ENCODE data around the gene GATA1.

Gene GATA1

DNA sequence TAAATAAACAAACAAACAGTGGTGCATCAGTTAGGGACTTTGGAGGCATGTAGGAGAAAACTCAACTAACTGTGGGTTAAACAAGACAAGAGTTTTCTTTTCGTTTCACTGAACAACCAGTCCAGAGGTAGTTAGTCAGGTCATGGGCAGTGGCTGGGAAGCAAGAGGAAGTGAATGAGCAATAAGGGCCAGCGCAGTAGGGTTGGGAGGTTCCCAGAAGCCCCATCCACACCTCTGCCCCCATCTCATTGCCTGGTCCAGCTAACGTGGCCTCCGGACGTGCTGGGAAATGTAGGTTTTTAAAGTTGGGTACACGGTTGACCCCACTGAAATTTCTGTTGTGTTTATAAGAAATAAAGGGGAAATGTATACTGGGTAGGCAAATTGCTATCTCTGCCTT is 16.1 kb upstream of the GATA1 start:
- no peak overlapping the region for H3K27ac ChIP-seq
- no peak for TF ChIP-seq ZFX (IDR thresholded peaks at IDR 0.05; ENCODE audit: borderline replicate concordance)
- TF ChIP-seq, protein P1, sequence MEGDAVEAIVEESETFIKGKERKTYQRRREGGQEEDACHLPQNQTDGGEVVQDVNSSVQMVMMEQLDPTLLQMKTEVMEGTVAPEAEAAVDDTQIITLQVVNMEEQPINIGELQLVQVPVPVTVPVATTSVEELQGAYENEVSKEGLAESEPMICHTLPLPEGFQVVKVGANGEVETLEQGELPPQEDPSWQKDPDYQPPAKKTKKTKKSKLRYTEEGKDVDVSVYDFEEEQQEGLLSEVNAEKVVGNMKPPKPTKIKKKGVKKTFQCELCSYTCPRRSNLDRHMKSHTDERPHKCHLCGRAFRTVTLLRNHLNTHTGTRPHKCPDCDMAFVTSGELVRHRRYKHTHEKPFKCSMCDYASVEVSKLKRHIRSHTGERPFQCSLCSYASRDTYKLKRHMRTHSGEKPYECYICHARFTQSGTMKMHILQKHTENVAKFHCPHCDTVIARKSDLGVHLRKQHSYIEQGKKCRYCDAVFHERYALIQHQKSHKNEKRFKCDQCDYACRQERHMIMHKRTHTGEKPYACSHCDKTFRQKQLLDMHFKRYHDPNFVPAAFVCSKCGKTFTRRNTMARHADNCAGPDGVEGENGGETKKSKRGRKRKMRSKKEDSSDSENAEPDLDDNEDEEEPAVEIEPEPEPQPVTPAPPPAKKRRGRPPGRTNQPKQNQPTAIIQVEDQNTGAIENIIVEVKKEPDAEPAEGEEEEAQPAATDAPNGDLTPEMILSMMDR (IDR thresholded peaks at IDR 0.05), result no peak

DNA sequence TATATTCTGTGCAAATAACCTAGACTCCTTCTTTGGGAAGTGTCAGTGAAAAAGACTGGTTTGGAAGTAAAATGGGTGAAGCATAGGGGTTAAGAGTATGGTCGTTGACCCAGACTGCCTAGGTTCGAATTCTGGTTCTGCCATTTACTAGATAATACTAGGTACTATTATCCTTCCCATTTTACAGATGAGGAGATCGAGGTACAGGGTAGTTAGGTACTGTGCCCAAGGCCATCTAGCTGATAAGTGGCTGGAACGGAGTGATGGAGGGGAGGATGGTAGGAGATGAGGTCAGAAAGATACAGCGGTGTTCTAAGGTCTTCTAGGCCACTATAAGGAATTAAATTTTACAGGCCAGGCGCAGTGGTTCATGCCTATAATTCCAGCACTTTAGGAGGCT is 13.8 kb upstream of the GATA1 start:
- no peak overlapping the region for H3K27ac ChIP-seq
- TF ChIP-seq, protein P1 (IDR thresholded peaks at IDR 0.05), result no peak

DNA sequence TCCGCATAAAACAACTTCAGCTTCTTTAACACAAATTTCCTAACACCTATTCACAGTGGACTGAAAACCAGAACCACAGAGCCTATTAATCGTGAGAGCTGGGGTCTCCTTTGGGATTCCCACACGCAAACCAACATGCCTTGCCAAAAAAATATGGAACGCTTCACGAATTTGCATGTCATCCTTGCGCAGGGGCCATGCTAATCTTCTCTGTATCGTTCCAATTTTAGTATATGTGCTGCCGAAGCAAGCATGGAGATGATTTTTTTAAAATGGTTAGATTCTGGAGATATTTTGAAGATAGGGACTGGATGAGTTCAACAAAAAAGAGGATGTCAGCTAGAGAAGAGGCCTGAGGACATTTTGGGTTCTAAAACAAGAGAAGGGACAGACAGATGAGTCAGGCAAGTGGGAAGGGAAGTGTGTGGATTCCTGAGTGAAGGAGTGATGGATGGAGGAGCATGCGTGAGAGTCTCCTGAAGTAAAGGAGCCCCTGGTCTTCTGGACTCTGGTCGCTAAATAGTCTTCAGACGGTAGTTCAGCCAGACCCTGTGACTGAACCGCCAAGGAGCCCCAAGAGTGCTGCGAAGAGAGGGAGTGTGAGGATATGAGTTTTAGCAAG is 9.5 kb upstream of the GATA1 start:
- no peak overlapping the region for H3K27ac ChIP-seq
- no peak for TF ChIP-seq ZFX (IDR thresholded peaks at IDR 0.05; ENCODE audit: borderline replicate concordance)
- TF ChIP-seq, protein P1 (IDR thresholded peaks at IDR 0.05), result no peak

DNA sequence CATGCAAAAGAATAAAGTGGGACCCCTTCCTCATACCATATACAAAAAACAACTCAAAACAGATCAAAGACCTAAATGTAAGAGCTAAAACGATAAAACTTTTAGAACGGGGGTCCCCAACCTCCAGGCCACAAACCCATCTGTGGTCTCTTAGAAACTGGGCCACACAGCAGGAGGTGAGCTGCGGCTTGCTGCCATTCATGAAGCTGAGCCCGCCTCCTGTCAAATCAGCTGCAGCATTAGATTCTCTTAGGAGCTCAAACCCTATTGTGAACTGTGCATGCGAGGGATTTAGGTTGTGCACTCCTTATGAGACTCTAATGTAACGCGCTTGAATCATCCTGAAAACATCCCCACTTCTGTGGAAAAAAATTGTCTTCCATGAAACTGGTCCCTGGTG is 7.0 kb upstream of the GATA1 start:
- TF ChIP-seq, protein P1 (IDR thresholded peaks at IDR 0.05), result no peak
- no peak for TF ChIP-seq ZFX (IDR thresholded peaks at IDR 0.05; ENCODE audit: borderline replicate concordance)

DNA sequence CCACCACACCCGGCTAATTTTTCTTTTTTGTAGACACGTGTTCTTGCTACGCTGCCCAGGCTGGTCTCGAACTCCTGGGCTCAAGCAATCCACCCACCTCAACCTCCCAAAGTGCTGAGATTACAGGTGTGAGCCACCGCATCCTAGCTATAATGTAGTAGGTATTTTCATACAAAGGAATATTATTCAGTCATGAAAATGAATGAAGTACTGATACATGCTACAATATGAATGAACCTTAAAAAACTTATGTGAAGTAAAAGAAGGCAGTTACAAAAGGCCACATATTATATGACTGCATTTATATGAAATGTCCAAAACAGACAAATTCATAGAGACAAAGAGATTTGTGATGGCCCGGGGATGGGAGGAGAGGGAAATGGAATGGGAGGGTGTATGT is 4.7 kb upstream of the GATA1 start:
- no peak overlapping the region for H3K27ac ChIP-seq
- TF ChIP-seq, protein P1 (IDR thresholded peaks at IDR 0.05), result no peak
- no peak for TF ChIP-seq ZFX (IDR thresholded peaks at IDR 0.05; ENCODE audit: borderline replicate concordance)

More for the DNA sequence above, 7.0 kb upstream of the GATA1 start:
- H3K27ac ChIP-seq, result no peak overlapping the region

DNA sequence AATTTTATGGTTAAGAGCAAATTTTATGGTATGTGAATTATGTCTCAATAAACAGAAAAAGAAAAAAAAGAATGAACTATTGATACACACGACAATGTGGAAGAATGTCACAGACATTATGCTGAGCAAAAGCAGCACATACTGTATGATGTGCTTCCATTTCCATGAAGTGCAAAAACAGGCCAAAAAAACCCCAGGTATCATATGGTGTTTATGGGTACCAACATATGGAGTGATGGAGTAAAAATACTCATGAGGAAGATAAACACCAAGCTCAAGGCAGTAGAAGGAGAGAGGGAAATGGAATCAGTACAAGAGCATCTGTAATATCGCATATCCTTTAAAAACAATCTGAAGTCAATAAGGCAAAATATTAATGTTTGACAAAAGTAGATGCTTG is 4.2 kb upstream of the GATA1 start:
- TF ChIP-seq ZFX (IDR thresholded peaks at IDR 0.05; ENCODE audit: borderline replicate concordance), result no peak
- TF ChIP-seq, protein P1 (IDR thresholded peaks at IDR 0.05), result no peak
- H3K27ac ChIP-seq, result no peak overlapping the region

DNA sequence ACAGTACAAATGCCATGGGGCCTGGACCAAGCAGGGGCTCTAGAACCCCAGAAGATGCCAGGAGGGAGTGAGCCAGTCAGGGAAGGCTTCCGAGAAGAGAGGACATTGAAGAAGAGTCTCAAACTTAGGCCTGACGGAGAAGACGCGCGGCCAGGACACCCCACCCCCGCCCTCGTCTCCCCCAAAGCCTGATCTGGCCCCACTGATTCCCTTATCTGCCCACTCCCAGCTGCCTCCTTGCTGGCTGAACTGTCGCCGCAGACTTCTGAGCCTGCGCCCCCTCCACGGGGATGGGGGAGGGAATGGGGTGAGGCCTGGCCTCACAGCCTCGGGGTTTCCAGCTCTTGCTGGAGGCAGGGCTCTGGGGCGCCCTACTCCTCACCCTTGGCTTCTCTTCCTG is 3.6 kb upstream of the GATA1 start:
- no peak overlapping the region for H3K27ac ChIP-seq
- no peak for TF ChIP-seq ZFX (IDR thresholded peaks at IDR 0.05; ENCODE audit: borderline replicate concordance)
- TF ChIP-seq, protein P1 (IDR thresholded peaks at IDR 0.05), result no peak
